HFF-Myc (cell line): ENCODE measurements around the gene TAOK1.

Experiments used
- DNase-seq: peaks from one replicate; pipeline ENCODE4 v3.0.0-alpha.2; 2011; ENCODE audit warnings: low read depth; ENCODE audit errors: extremely low read depth
- H3K4me3 ChIP-seq: replicated peaks from 2 replicates; pipeline ENCODE4 v1.5.1; 2011; ENCODE audit warnings: low read depth, mild to moderate bottlenecking, control low read depth, low read length
- TF ChIP-seq, protein P1 (sequence below): IDR thresholded peaks from 2 replicates; pipeline ENCODE4 v1.5.1; 2012; ENCODE audit warnings: mild to moderate bottlenecking, low read depth, low read length, control low read depth; ENCODE audit errors: missing control alignments

The TAOK1 gene

DNA sequence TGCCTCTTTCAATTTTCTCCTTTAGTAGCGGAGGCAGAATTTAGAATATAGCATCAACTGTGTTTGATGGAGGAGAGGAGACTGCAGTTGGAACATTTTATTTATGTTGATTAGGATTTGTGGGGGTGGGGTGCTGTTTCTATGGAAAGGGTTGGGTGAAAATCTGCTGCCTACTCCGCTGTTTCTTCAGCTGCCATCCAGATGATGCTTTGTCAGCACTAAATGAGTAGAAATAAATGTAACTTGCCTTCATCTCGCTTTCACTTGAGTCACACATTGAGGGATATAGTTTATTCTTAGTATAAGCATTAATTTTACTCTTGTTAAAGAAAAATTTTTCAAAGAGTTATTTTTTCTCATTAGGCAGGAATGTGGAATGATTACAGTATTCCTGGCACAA lies 134.5 kb downstream of the TAOK1 start:
- H3K4me3 ChIP-seq, result no peak overlapping the region
- DNase-seq, result no peak
- TF ChIP-seq, protein P1, sequence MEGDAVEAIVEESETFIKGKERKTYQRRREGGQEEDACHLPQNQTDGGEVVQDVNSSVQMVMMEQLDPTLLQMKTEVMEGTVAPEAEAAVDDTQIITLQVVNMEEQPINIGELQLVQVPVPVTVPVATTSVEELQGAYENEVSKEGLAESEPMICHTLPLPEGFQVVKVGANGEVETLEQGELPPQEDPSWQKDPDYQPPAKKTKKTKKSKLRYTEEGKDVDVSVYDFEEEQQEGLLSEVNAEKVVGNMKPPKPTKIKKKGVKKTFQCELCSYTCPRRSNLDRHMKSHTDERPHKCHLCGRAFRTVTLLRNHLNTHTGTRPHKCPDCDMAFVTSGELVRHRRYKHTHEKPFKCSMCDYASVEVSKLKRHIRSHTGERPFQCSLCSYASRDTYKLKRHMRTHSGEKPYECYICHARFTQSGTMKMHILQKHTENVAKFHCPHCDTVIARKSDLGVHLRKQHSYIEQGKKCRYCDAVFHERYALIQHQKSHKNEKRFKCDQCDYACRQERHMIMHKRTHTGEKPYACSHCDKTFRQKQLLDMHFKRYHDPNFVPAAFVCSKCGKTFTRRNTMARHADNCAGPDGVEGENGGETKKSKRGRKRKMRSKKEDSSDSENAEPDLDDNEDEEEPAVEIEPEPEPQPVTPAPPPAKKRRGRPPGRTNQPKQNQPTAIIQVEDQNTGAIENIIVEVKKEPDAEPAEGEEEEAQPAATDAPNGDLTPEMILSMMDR, result no peak

DNA sequence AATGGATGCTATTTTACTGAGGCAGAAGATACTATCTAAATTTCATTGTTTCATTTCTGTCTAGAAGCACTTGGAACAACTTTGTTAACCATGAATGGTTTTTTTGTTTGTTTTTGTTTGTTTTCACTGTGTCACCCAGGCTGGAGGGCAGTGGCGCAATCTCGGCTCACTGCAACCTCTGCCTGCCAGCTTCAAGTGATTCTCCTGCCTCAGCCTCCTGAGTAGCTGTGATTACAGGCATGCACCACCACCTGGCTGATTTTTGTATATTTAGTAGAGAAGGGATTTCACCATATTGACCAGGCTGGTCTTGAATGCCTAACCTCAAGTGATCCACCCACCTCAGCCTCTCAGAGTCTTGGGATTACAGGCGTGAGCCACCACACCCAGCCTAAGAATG lies 136.2 kb downstream of the TAOK1 start:
- H3K4me3 ChIP-seq, result no peak overlapping the region
- TF ChIP-seq, protein P1, result no peak
- no peak for DNase-seq

DNA sequence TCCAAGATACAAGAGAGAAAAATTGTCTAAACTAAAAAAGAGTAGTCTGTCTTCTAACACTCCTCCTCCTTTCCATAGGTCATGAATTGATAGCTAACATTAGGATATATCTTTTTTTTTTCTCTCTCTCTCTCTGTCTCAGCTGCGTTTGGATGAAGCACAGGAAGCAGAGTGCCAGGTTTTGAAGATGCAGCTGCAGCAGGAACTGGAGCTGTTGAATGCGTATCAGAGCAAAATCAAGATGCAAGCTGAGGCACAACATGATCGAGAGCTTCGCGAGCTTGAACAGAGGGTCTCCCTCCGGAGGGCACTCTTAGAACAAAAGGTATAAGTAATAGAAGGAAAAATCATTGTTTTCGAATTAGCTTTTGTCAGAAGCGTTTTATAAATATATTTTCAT lies 143.8 kb downstream of the TAOK1 start:
- TF ChIP-seq, protein P1, result no peak
- H3K4me3 ChIP-seq, result no peak overlapping the region
- DNase-seq, result no peak

DNA sequence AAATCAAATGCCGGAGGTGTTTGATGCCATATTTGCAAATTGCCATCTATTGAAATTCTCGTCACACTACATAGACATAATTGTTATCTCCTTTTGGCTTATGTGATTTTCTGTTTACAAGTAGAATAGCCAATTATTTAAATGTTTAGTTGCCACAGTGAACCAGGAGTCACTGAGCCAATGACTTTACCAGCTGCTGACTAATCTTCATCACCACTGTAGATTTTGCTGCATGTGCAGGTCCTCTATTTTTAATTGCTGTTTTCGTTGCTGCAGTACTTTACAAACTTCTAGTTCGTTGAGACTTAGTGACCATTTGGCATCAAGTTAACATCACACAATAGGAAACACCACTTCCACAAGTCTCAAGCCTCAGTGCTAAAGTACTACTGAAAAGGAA lies 153.9 kb downstream of the TAOK1 start:
- TF ChIP-seq, protein P1, result no peak
- no peak for DNase-seq
- no peak overlapping the region for H3K4me3 ChIP-seq

DNA sequence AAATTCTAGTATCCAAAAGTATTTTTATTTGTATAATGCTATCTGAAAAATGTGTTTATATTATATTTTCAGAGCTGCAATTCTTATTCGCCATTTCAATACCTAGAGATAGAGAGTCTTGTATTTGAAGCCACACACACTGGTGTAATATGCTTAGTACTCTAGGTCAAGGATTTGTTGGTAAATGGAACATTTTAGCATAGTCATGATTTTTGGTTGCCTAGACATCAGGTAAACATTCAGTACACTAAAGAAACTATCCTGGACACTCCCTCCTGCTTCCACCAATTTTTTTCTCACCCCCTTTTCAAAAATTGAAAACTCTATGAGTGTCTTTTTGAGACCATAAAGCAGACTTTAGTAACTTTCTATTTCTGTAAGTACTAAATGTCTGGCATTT lies 155.9 kb downstream of the TAOK1 start:
- DNase-seq, result no peak
- TF ChIP-seq, protein P1, result no peak
- H3K4me3 ChIP-seq, result no peak overlapping the region

DNA sequence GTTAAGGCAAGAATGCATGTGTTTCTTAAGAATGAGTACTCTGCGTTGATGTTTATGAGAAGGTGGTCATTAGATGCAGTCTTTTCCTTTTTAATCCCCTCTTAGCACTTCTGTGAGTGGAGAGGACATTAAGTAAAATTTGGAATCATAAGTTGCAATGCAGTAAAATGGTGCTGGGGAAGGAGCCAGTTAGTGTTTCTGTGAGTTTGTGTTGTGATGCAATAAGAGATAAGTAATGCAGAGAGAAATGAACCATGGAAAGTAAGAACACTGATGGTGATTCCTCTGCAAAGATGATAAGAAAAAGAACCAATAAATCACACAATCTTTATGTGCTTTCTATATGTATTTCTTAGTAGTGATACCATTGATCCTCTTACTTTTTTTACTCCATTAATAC lies 156.7 kb downstream of the TAOK1 start:
- no peak for DNase-seq
- H3K4me3 ChIP-seq, result no peak overlapping the region
- TF ChIP-seq, protein P1, result no peak

DNA sequence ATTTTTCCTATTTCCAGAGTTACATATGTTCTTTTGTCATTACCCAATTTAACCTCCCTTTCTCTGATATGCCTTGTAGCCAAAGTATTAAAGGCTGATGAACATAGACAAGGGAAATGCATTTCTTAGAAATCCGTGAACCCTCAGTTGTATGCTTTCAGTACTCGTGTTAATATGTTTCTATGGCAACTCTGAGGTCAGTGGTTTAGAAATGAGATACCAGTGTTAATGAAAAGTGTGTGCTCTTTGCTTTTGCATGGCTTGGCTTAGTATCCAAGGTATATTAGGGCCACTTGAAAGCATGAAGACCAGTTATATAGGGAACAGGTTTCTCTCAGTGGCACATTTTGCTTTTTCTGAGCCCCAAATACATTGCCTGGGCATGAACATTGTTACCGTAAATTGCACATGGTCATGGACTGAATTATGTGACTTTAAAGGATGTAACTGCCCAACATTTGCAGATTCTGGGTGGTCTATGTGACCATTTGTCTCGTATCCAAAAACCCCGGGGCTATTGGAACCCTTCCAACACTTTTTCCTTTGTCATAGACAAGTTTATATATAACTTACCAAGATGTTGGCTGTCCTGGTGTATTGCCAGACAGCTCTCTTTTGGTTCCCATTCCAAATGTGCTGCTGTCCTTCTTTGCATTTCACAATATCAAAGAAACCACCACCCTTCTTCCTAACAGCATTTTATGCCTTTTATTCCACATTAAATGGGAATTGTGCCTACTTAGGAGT lies 159.2 kb downstream of the TAOK1 start:
- no peak overlapping the region for H3K4me3 ChIP-seq
- DNase-seq, result no peak
- TF ChIP-seq, protein P1, result no peak
